Gastrocnemius medialis (tissue), 4 donors: ENCODE results near the gene RNASE13.

ENCODE experiments used
- POLR2A ChIP-seq, 2 donors: fragments of 450-650 bp; IDR thresholded peaks; one replicate each; pipeline ENCODE4 v1.6.1; 2017; ENCODE audit warnings: antibody characterized with exemption in 2 of 2, mild to moderate bottlenecking in 2 of 2, moderate library complexity in 2 of 2
- TF ChIP-seq, protein P1 (sequence below), 5 experiments: fragments of 450-650 bp in 3 of 5; fragments of 200-600 bp in 2 of 5; sonication (generic) in 2 of 5; IDR thresholded peaks in 4 of 5; conservative IDR thresholded peaks in 1 of 5; 1 replicate in 4 of 5; 2 replicates in 1 of 5; pipeline ENCODE4 v1.5.1; 2016 to 2019; ENCODE audit warnings: antibody characterized with exemption in 5 of 5, mild to moderate bottlenecking in 3 of 5, moderate library complexity in 3 of 5

DNA sequence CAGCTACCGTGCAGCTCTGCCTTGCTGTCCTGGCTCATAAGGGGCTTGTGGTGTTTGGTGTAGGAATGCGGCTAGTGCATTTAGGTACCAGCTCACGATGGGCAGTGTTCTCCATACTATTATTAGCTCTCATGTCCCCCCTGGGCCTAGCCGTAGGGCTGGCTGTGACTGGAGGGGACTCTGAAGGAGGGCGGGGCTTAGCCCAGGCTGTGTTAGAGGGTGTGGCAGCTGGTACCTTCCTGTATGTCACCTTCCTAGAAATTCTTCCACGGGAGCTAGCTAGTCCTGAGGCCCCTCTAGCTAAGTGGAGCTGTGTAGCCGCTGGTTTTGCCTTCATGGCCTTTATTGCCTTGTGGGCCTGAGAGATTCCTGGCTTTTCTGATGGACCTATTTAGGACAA lies 33.4 kb downstream of the RNASE13 start:
- TF ChIP-seq, protein P1, sequence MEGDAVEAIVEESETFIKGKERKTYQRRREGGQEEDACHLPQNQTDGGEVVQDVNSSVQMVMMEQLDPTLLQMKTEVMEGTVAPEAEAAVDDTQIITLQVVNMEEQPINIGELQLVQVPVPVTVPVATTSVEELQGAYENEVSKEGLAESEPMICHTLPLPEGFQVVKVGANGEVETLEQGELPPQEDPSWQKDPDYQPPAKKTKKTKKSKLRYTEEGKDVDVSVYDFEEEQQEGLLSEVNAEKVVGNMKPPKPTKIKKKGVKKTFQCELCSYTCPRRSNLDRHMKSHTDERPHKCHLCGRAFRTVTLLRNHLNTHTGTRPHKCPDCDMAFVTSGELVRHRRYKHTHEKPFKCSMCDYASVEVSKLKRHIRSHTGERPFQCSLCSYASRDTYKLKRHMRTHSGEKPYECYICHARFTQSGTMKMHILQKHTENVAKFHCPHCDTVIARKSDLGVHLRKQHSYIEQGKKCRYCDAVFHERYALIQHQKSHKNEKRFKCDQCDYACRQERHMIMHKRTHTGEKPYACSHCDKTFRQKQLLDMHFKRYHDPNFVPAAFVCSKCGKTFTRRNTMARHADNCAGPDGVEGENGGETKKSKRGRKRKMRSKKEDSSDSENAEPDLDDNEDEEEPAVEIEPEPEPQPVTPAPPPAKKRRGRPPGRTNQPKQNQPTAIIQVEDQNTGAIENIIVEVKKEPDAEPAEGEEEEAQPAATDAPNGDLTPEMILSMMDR (IDR thresholded peaks at IDR 0.05 in 4 of 5, conservative IDR thresholded peaks at IDR 0.05 in 1 of 5): no peak
- TF ChIP-seq POLR2A (IDR thresholded peaks at IDR 0.05): no peak
